Neural cell (in vitro differentiated cells): ENCODE results near the gene ERICH6B.

Experiments used
- EP300 ChIP-seq: fragments of 450-650 bp; conservative IDR thresholded peaks from 2 replicates; pipeline ENCODE4 v1.6.1; 2014; ENCODE audit warnings: antibody characterized with exemption, mild to moderate bottlenecking, moderate library complexity; ENCODE audit not compliant: poor library complexity, severe bottlenecking
- EZH2 ChIP-seq: fragments of 200-600, 300-800 bp; shearing (Covaris generic), sonication (generic); IDR thresholded peaks from 2 replicates; pipeline ENCODE4 v1.6.1; 2014; ENCODE audit warnings: antibody characterized with exemption, low read length, borderline replicate concordance, mild to moderate bottlenecking; ENCODE audit not compliant: insufficient read depth, poor library complexity, severe bottlenecking
- MXI1 ChIP-seq: fragments of 450-650 bp; conservative IDR thresholded peaks from 2 replicates; pipeline ENCODE4 v1.6.1; 2014; ENCODE audit warnings: antibody characterized with exemption, mild to moderate bottlenecking; ENCODE audit not compliant: poor library complexity, severe bottlenecking
- POLR2AphosphoS5 ChIP-seq: IDR thresholded peaks from 2 replicates; pipeline ENCODE4 v1.6.1; 2012
- RAD21 ChIP-seq: fragments of 450-650 bp; conservative IDR thresholded peaks from 2 replicates; pipeline ENCODE4 v1.6.1; 2014; ENCODE audit warnings: antibody characterized with exemption, mild to moderate bottlenecking, moderate library complexity
- SMC3 ChIP-seq: fragments of 450-650 bp; conservative IDR thresholded peaks from 2 replicates; pipeline ENCODE4 v1.6.1; 2014; ENCODE audit warnings: antibody characterized with exemption, mild to moderate bottlenecking, moderate library complexity; ENCODE audit not compliant: poor library complexity
- TAF1 ChIP-seq: IDR thresholded peaks from 2 replicates; pipeline ENCODE4 v1.6.1; 2012; ENCODE audit warnings: low read depth
- TF ChIP-seq, protein P1 (sequence below): fragments of 450-650 bp; IDR thresholded peaks from 2 replicates; pipeline ENCODE4 v1.5.1; 2014; ENCODE audit warnings: antibody characterized with exemption, mild to moderate bottlenecking, moderate library complexity; ENCODE audit not compliant: poor library complexity, severe bottlenecking
- TF ChIP-seq, protein P2 (sequence below): IDR thresholded peaks from 2 replicates; pipeline ENCODE4 v1.6.1; 2012; ENCODE audit warnings: borderline replicate concordance

- no peak for TF ChIP-seq EZH2
- TF ChIP-seq SMC3: no peak
- TF ChIP-seq POLR2AphosphoS5: no peak
- TF ChIP-seq, protein P1, sequence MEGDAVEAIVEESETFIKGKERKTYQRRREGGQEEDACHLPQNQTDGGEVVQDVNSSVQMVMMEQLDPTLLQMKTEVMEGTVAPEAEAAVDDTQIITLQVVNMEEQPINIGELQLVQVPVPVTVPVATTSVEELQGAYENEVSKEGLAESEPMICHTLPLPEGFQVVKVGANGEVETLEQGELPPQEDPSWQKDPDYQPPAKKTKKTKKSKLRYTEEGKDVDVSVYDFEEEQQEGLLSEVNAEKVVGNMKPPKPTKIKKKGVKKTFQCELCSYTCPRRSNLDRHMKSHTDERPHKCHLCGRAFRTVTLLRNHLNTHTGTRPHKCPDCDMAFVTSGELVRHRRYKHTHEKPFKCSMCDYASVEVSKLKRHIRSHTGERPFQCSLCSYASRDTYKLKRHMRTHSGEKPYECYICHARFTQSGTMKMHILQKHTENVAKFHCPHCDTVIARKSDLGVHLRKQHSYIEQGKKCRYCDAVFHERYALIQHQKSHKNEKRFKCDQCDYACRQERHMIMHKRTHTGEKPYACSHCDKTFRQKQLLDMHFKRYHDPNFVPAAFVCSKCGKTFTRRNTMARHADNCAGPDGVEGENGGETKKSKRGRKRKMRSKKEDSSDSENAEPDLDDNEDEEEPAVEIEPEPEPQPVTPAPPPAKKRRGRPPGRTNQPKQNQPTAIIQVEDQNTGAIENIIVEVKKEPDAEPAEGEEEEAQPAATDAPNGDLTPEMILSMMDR: no peak
- TF ChIP-seq, protein P2, sequence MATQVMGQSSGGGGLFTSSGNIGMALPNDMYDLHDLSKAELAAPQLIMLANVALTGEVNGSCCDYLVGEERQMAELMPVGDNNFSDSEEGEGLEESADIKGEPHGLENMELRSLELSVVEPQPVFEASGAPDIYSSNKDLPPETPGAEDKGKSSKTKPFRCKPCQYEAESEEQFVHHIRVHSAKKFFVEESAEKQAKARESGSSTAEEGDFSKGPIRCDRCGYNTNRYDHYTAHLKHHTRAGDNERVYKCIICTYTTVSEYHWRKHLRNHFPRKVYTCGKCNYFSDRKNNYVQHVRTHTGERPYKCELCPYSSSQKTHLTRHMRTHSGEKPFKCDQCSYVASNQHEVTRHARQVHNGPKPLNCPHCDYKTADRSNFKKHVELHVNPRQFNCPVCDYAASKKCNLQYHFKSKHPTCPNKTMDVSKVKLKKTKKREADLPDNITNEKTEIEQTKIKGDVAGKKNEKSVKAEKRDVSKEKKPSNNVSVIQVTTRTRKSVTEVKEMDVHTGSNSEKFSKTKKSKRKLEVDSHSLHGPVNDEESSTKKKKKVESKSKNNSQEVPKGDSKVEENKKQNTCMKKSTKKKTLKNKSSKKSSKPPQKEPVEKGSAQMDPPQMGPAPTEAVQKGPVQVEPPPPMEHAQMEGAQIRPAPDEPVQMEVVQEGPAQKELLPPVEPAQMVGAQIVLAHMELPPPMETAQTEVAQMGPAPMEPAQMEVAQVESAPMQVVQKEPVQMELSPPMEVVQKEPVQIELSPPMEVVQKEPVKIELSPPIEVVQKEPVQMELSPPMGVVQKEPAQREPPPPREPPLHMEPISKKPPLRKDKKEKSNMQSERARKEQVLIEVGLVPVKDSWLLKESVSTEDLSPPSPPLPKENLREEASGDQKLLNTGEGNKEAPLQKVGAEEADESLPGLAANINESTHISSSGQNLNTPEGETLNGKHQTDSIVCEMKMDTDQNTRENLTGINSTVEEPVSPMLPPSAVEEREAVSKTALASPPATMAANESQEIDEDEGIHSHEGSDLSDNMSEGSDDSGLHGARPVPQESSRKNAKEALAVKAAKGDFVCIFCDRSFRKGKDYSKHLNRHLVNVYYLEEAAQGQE: no peak
- no peak for TF ChIP-seq EP300
- no peak for TF ChIP-seq MXI1
- no peak for TF ChIP-seq TAF1
- no peak for TF ChIP-seq RAD21
Observed at GRCh38 chr13:45546410-45546765, 69.2 kb downstream of the ERICH6B start.
